GM21619 (cell line): Measurements from ENCODE around the gene USP7.
"Not testable (repeated sequence)": the region's sequence is repeated elsewhere in the genome, so short reads cannot be mapped to it uniquely, and the experiment has no call there.

Experiments
- ATAC-seq: cut with Tn5 transposase; IDR thresholded peaks from one replicate; pipeline ENCODE4 v1.9.1; 2021; ENCODE audit not compliant: unreplicated experiment

Gene USP7

GRCh38 chr16:8928467-8928957 lies 35.2 kb downstream of the USP7 start:
- no peak for ATAC-seq

- ATAC-seq = no peak
Observed at GRCh38 chr16:8926827-8927226, 36.9 kb downstream of the USP7 start.

- ATAC-seq = no peak
Observed at GRCh38 chr16:8925455-8925854, 38.3 kb downstream of the USP7 start.

GRCh38 chr16:8924214-8924613 lies 39.5 kb downstream of the USP7 start:
- no peak for ATAC-seq

DNA sequence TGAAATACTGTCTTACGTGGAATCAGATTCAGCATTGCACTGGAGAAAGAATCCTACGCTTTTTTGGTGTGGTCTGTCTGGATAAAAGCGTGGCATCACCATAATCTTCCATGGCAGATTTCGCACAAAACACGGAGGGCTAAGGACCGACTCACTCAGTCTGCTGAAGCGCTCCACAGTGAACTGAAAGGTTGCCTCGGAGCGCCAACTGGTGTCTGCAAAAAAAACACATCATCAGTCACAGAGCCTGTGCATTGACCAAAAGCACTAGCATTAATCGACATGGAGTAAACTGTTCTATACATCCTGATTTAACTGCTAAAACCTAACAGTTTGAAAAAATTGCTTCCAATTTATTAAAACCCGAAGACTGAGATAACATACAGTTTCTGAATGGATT lies 40.5 kb downstream of the USP7 start:
- no peak for ATAC-seq

- ATAC-seq = no peak
Observed at GRCh38 chr16:8921347-8921984, 42.2 kb downstream of the USP7 start.

- no peak for ATAC-seq
Observed at GRCh38 chr16:8920645-8921346, 42.9 kb downstream of the USP7 start.

DNA sequence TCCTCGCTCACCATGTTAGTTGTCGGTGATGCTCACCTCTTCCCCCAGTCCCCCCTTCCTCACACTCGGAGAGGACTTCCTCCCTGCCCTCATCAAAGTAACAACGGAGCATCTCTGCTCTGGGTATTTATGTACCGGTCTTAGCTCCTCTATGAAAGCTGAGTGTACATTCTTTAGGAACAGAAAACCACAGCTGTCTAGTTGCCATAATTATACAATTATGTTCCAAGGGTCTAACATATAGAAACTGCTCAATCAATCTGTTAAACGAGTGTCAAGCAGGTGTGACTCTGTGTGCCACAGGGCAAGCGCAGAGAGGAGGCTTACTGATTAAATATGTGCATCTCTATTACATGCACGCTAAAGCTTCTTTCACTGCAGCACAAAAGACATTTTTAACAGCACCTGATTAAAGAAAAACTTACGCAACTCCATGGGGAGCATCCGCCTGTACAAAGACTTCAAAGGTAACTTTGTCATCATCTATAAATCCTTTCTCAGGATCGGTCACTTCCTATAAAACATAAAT lies 43.7 kb downstream of the USP7 start:
- no peak for ATAC-seq

- ATAC-seq = no peak
Observed at GRCh38 chr16:8919089-8919933, 44.4 kb downstream of the USP7 start.

GRCh38 chr16:8917336-8917735 lies 46.4 kb downstream of the USP7 start:
- not testable (repeated sequence) for ATAC-seq

DNA sequence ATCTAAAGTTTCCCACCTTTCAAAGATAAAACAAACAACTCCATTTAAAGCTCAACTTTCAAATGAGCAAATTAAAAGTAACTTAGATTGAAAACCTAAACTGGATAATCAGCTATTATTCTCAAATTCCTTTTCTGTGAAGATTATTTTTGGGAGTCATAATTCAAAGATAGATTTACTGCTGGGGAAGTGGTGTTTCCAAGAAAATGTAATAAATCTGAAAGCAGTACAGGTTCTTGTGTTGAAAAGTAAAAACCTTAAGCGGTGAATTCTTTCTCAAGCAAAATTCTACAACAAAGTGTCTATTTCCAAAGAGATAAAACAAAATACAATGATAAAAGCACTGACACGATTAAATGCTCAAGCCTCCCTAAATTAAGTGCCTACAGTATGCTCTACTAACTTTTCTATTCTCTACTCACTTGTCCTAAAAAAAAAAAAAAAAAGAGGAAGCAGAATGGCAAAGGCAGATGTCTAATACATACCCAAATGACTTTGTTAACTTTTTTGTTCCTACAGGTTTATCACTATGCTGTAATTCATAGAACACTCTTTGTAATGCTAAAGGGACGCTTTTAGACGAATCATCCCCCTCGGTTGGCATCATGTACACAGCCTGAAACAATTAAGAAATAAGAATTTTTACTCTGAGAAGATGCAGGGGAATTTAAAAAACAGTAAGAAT lies 47.0 kb downstream of the USP7 start:
- ATAC-seq = no peak

- no peak for ATAC-seq
Observed at GRCh38 chr16:8915722-8916301, 47.9 kb downstream of the USP7 start.

- no peak for ATAC-seq
Observed at GRCh38 chr16:8914098-8914497, 49.6 kb downstream of the USP7 start.

GRCh38 chr16:8912793-8913192 lies 50.9 kb downstream of the USP7 start:
- ATAC-seq = no peak

GRCh38 chr16:8910811-8911210 lies 52.9 kb downstream of the USP7 start:
- no peak for ATAC-seq

GRCh38 chr16:8908810-8909468 lies 54.8 kb downstream of the USP7 start:
- ATAC-seq = no peak

- no peak for ATAC-seq
Observed at GRCh38 chr16:8907096-8907495, 56.6 kb downstream of the USP7 start.

DNA sequence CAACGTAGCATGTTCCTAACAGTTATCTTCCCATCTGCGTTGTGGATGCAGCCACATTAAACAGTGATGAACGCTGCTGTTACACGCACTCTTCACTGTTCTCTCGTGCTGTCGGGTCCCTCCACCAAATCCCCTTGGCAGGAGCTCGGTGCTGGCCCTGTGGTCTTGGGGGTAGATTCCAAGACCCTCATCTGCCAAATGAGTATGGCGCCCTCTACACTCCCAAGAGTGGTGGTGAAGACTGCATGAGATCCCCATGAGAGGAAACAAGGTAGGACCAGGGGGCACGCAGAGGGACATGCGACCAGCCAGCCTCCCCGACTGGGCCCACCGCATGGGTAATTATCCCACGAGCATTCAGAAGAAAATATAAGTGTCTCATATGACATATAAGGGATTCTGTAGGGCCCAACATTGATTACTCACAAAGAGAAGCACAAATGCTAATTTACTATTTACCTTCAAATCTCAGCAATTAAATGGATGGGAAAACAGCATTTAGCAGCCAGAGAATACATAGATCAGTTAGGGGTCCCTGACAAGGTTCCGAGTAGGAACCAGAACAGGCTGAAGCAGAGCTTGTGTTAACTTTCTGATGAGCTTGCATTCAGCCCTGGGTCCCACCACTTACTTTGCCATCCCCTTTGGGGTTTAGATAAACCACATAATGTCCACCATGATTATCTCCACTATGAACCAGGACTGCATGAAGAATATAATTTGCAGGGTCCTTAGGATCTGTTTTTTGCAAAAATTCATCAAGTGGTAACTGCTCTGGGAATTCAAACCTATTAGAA lies 57.7 kb downstream of the USP7 start:
- no peak for ATAC-seq

GRCh38 chr16:8905168-8905762 lies 58.4 kb downstream of the USP7 start:
- ATAC-seq = no peak
